Measurements from ENCODE around the gene GUCA2B. TPM values are rescaled to one million over a fixed set of nuclear protein-coding genes. Genes with fewer than 3 reads are reported as not detected.

GUCA2B gene
- total RNA-seq, 2 donors from 2014 or later: not detected

DNA sequence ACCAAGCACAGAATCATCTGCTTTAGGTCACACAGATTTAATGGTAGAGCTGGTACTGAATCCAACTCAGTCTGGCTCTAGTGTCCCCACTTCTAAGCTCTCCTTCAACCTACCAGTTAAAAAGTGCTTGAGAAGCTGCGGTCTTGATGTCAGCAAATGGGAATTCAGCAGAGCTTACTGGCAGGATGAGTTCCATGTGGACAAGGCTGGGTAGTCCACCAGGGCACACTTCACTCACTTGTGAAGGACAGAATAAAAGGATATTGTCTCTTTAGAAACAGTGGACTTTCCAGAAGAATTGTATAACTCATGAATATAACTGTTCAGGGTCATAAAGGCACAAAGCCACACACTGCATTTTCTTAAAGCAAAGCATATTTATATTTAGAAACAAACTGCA lies 35.1 kb upstream of the GUCA2B start:
- Histone ChIP-seq H3K27me3 (no peaks in the 10 kb centered on the region), H3K4me3 (no peak overlapping the region), H3K9me3 (no peaks in the 10 kb centered on the region), H3K36me3 (no peaks in the 10 kb centered on the region), H3K27ac (no peak overlapping the region), H3K4me1 (no peaks in the 10 kb centered on the region)
- no peak for DNase-seq (ENCODE audit: low spot score)
- TF ChIP-seq, protein P1, sequence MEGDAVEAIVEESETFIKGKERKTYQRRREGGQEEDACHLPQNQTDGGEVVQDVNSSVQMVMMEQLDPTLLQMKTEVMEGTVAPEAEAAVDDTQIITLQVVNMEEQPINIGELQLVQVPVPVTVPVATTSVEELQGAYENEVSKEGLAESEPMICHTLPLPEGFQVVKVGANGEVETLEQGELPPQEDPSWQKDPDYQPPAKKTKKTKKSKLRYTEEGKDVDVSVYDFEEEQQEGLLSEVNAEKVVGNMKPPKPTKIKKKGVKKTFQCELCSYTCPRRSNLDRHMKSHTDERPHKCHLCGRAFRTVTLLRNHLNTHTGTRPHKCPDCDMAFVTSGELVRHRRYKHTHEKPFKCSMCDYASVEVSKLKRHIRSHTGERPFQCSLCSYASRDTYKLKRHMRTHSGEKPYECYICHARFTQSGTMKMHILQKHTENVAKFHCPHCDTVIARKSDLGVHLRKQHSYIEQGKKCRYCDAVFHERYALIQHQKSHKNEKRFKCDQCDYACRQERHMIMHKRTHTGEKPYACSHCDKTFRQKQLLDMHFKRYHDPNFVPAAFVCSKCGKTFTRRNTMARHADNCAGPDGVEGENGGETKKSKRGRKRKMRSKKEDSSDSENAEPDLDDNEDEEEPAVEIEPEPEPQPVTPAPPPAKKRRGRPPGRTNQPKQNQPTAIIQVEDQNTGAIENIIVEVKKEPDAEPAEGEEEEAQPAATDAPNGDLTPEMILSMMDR (IDR thresholded peaks at IDR 0.05): no peak

DNA sequence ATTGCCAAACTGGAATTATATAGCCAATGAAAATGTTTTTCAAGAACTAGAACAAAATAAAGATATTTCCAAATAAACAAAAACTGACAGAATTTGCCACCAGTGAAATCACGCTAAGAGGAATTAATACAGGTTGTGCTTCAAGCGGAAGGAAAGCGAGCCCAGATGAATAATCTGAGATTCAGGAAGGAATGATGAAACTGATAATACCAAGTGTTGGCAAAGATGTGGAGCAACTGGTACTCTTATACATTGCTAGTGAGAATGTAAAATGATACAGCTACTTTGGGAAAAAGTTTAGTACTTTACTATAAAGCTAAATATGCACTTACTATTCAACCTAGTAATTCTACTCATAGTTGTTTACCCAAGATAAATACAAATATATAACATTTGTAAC lies 30.8 kb upstream of the GUCA2B start:
- Histone ChIP-seq H3K9me3 (no peaks in the 10 kb centered on the region), H3K27ac (no peak overlapping the region), H3K36me3 (no peaks in the 10 kb centered on the region), H3K4me1 (no peaks in the 10 kb centered on the region), H3K4me3 (no peak overlapping the region), H3K27me3 (no peaks in the 10 kb centered on the region)
- DNase-seq (ENCODE audit: low spot score): no peak
- TF ChIP-seq, protein P1 (IDR thresholded peaks at IDR 0.05): no peak

DNA sequence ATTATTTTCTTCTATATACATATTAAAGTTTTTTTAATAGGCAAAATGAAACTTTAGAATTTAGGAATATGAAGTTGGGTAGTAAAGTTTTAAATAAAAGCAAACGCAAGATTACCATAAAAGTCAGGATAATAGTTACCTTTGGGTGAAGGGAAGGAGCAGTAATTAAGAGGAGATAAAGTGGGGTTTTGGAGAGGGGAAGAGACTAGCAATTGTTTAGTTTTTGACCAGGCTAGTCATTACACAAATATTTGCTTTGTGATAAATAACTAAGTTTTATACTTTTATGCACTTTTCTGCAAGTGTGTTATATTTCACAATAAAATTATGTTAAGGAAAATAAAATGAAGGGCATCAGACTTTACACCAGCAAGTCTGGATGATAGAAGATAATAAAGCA lies 27.7 kb upstream of the GUCA2B start:
- Histone ChIP-seq H3K36me3 (no peaks in the 10 kb centered on the region), H3K27me3 (no peaks in the 10 kb centered on the region), H3K9me3 (no peaks in the 10 kb centered on the region), H3K4me3 (no peak overlapping the region), H3K27ac (no peak overlapping the region), H3K4me1 (no peaks in the 10 kb centered on the region)
- DNase-seq (ENCODE audit: low spot score): no peak
- TF ChIP-seq, protein P1 (IDR thresholded peaks at IDR 0.05): no peak

DNA sequence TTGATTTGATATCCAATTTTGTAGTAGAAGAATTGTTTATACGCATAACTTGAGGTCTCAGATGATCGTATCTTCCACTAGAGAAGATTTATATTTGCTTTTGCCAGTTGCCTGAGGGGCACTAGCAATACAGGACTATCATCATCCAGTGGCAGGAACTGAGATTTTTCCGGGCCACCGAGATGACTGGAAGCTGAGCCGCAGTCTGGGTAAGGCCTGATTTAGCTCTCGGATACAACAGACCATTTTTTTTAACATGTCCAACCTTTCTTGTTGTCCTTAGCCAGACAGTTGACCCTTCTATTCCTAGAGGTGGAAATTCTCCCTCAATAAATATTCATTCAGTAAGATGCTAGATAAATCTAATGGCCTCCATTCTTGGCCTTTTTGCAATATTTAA lies 25.4 kb upstream of the GUCA2B start:
- H3K27ac ChIP-seq: no peak overlapping the region
- no peaks in the 10 kb centered on the region for H3K4me1 ChIP-seq
- TF ChIP-seq, protein P1 (IDR thresholded peaks at IDR 0.05): no peak

DNA sequence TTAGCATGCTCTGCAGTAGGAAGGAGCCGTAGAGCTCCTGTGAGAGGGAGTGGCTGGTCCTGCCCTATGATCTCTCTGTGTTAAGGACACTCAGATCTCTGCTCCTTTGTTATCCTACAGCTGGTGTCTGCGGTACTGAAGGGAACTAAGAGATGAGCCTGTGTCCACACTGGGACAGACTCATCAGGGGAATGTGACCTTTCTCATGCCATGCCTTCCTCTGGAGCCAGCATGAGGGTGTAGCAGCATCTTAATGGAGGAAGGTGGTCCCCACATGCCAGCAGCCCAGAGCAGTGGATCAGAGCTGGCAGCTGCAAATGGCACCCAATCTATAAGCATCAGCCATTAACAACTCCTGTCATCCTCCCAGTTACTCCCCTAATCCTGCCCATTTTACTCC lies 24.7 kb upstream of the GUCA2B start:
- Histone ChIP-seq H3K27me3 (no peaks in the 10 kb centered on the region), H3K36me3 (no peaks in the 10 kb centered on the region), H3K27ac (no peak overlapping the region), H3K9me3 (no peaks in the 10 kb centered on the region), H3K4me1 (no peaks in the 10 kb centered on the region), H3K4me3 (no peak overlapping the region)
- no peak for DNase-seq (ENCODE audit: low spot score)
- TF ChIP-seq, protein P1 (IDR thresholded peaks at IDR 0.05): no peak

More for the DNA sequence above, 25.4 kb upstream of the GUCA2B start:
- DNase-seq (ENCODE audit: low spot score): no peak
- Histone ChIP-seq H3K4me3 (no peak overlapping the region), H3K36me3 (no peaks in the 10 kb centered on the region), H3K9me3 (no peaks in the 10 kb centered on the region), H3K27me3 (no peaks in the 10 kb centered on the region)

DNA sequence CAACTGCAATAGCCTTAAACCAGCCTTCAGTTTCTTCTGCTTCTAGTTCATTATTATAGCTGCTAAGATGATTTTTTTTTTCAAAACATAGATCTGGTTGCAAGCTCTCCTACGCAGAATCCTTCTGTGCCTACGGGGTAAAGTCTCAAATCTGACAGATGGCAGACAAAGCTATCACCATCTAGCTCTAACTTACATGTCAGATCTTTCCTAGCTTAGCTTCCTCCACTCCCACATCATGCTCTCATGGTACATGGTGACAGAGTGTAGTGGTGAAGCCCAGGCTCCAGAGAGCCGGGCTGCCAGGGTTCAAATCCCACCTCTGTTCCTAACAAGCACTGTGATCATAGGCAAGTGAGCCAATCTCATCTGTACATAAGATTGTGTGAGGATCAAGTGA lies 24.2 kb upstream of the GUCA2B start:
- Histone ChIP-seq H3K27me3 (no peaks in the 10 kb centered on the region), H3K36me3 (no peaks in the 10 kb centered on the region), H3K4me1 (no peaks in the 10 kb centered on the region), H3K4me3 (no peak overlapping the region), H3K27ac (no peak overlapping the region), H3K9me3 (no peaks in the 10 kb centered on the region)
- DNase-seq (ENCODE audit: low spot score): no peak
- TF ChIP-seq, protein P1 (IDR thresholded peaks at IDR 0.05): no peak

All from right atrium auricular region (tissue), 2 donors.